SHP77 (cell line): ENCODE measurements around the gene LAMA4.
A peak's percentile ranks its signal among the peaks of the same experiment; 100 is the strongest.

Experiments
- DNase-seq, 2 experiments: peaks; one replicate each; lab custom pipeline; 2025; lab: John Stamatoyannopoulos, UW

The LAMA4 gene

DNA sequence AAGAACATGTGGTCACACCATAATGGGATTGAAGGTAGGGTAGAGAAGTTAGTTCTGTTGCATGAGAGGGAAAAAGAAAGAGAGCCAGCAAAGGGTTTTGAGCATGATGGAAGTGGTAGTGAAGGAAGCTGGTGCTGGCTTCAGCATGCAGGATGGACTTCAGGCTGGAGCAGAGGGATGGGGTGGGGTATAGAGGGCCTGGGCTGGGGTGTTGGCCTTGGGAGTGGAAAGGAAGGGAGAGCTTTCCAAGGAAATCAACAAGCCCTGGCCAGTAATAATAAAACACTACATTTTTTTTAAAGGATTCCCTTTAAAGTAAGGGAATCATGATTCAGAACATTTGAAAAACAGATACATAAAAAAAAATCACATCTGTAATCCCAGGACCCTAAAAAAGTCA is 61.2 kb downstream of the LAMA4 start:
- DNase-seq = no peak

DNA sequence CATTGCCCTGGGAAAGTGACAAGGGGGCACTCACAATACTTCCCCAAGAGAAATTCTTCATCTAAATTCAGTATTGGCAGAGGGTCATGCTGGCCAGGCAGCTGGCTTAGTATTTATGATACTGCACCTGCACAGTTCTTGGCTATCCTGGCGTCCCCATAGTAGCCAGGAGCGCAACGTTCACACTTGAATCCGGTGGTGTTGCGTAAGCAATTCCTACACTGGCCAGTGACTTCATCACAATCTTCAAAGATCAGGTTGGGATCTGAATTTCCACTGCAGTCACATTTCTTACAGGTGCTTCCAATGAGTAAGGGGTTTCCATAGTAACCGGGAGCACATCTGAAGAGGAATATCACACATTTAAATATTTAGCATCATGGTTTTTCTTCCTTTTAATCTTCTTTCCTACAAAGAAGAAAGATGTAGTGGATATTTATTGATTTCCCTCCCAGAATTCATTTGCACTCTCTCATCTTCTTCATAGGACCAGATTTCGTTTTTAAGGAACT is 62.8 kb downstream of the LAMA4 start:
- no peak for DNase-seq

DNA sequence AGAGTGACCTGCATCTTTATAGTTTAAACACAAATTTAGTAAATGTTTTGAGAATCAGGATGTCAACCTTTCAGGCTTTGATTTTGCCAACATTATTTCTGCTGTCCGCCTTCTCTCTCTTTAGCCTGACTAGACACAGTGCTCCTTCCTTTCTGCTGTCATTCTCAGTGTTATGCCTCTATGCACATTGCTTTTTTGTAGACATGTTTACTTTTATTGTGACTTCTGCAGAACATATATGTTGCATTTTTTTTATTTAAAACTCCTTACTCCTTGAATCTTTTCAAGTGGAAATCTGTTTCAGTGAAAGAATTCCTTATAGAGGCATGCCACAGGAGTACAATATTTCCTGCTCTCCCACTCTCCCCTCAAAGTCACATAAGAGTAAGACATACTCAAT is 64.2 kb downstream of the LAMA4 start:
- DNase-seq = no peak

DNA sequence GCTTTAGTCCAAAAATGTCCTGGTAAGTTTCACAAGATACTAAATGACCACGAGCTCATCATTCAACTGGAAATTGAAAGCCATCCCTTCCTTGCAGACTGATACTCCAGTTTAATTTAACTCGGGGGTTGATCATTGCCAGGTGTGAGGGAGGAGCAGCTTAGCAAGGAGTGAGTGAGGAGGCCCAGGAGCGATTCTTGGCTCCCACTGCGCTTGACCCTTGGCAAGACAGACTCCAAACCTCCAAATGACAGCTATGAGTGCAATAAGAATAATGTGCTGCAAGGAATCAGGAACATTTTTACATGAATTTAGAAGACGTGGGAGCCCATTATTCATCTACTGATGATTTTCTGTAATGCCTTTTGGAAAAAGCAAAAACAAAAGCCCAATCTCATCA is 64.9 kb downstream of the LAMA4 start:
- DNase-seq = no peak

GRCh38 chr6:112188906-112189305 is 65.5 kb downstream of the LAMA4 start:
- no peak for DNase-seq

DNA sequence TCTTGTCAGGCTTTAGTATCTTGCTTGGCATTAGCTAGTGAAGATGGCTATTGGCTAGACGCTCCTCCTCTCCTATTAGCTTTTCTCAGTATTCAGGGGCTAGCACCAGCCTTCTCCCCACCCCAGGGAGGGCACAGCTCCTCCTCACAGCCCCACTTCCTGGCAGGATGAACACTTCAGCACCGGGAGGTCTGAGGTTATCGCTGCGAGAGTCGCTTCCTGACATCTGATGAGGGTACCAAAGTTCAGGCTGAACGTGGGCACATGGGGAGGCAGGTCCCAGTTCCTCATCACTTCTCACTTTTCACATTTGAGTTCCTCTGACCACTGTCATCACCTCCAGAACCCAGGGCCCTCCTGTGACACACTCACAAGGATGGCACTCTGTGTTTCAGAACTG is 66.6 kb downstream of the LAMA4 start:
- no peak for DNase-seq

GRCh38 chr6:112184951-112185350 is 69.4 kb downstream of the LAMA4 start:
- no peak for DNase-seq

DNA sequence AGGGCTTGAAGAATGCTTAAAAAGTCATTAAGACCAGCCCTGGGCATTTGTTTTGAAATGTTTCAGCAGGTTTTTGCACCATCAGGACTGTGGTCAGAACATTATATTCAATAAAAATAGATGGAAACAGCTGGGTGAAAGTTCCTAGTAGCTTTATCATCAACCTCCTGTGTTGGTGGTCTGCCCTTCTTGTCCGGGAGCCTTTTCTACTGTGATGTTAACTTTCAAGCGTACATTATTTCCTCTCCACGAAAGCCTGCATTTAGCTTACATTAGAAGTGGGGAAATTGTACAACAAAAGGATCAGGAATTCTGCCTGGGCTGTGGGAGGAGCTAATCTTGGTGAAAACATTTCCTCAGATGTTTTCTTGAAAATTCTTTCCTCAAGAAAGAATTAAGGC is 71.1 kb downstream of the LAMA4 start:
- no peak for DNase-seq

DNA sequence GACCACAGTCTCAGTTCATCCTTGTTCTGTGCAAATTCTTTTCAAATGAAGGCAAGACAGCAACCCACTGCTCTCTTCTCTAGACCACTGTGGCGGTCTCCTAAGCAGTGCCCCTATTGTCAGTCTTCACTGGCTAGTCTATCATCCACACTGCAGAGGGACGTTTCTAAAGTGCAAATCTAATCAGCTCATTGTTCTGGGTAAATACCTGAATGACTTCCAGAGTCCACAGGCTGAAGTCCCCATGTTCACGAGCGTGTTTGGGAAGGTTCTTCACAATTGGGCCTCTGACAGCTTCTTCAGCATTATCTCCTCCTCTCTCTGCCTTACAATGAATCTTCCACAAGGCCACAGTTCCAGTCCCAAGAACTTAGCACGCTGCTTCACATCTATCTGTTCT is 73.2 kb downstream of the LAMA4 start:
- DNase-seq = no peak

GRCh38 chr6:112180095-112180820 is 74.1 kb downstream of the LAMA4 start:
- DNase-seq = peak; percentile 79 to 87

DNA sequence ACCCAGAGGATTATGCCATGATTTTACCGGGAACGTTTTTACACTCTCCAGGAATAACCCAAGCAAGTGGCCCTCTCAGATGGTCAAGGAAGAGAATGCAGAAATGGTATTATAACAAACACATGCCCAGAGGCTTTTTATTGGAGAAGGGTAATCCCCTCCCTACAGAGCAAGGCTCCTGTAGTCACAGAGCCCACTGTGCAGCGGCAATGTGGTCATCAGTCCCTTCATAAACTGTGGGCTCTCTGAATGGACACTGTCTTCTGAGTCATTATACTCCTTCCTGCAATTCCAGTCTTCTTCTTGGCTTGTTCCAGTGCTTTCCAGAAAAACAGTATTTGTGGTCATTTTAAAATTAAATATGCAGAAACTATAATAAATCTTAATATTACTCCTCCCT is 74.7 kb downstream of the LAMA4 start:
- no peak for DNase-seq

GRCh38 chr6:112178846-112179245 is 75.5 kb downstream of the LAMA4 start:
- DNase-seq = no peak

DNA sequence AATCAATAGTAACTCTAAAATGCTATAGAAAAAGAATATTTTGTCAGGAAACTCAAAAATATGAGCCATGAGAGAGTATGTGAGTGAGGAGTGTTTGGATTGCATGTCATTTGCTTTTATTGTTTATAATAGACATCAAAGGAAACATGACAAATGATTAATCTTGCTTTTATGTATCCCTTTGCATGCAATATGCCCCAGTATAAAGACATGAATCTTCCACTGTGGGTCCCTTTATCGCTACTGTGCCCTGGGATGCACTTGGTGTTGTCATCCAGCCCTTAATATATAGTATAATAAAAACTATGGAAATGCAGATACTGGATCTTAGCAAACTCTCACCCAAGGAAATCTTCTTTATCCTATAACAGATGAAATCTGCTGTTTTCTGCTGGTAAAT is 77.3 kb downstream of the LAMA4 start:
- DNase-seq = no peak

DNA sequence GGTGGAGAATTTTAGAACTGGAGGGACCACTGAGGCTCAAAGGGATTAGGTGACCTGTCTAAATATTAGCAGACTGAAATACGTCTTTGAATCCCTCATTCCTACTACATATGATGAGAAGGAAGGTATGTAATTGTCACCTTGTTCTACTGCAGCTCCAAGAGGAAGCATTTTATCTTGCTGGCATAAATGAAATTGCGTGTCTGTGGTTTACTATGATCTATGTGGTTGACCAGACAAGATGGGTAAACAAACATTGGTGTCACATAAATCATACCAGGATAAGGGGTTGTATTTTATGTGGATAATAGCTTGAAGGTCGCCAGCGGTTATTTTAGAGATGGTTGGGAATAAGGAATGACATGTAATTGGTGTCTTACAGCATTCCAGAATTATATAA is 78.2 kb downstream of the LAMA4 start:
- peak in 1 of 2 experiments; percentile 16 for DNase-seq

- no peak for DNase-seq
Observed at GRCh38 chr6:112173221-112173804, 81.1 kb downstream of the LAMA4 start.

GRCh38 chr6:112172540-112172939 is 81.8 kb downstream of the LAMA4 start:
- DNase-seq = no peak

DNA sequence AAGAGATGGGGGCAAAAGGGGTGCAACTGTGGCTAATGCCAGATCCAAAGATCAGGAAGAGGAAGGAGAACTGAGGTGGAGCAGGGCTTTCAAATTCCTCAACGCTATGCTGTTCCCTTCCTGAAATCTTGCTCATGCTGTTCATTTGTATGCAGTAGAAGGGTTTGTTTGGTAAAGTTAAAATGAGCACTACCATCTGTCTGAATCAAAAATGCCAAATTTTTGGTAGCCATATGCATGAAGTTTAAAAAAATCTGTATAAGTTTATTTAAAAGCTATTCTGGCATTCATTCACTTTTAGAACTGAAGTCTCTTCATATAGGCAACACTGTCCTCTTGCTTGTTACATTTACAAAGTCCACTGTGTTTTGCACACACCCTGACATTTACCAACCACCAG is 84.8 kb downstream of the LAMA4 start:
- DNase-seq = no peak

DNA sequence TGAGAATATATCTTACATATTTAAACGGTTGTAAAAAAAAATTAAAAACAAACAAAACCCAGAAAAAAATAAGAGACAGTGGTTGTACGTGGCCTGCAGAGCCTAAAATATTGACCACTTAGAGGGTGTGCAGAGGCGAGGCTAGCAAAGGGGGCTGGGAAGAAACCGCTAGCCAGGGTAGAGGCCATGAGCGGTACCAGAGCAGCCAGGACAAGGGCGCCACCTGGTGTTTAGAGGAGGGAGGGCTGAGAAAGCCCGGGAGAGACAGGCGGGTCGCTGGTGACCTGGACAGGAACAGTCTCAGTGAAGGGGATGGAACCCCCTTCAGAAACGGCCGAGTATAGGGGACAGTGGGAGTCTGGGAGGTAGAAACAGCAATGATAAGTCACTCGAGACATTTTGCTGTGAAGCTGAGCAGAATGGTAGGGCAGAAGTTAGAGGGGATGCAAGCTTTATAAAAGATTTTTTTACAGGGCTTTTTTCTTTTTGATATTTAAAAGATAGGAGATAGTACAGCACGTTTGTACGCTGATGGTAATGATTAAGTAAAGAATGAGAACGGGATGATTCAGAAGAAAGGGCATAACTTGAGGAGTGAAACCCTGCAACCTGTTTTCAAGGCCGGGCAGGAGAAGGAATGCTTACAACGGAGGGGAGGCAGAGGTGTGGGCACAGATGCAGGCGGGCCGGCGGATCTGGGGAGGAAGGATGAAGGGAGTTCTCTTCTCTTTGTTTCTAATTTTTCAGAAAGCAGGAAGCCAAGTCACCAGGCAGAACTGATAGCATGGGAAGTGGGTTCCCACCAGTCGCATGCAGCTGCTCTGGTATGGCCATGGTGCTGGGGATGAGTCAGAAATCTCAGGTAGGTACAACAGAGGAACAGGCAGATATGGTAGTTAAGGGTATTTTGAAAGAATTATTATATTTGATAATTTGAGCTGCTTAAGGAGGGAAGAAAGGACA is 90.8 kb downstream of the LAMA4 start:
- DNase-seq = peak; percentile 31 to 46

GRCh38 chr6:112160745-112161144 is 93.6 kb downstream of the LAMA4 start:
- DNase-seq = no peak

DNA sequence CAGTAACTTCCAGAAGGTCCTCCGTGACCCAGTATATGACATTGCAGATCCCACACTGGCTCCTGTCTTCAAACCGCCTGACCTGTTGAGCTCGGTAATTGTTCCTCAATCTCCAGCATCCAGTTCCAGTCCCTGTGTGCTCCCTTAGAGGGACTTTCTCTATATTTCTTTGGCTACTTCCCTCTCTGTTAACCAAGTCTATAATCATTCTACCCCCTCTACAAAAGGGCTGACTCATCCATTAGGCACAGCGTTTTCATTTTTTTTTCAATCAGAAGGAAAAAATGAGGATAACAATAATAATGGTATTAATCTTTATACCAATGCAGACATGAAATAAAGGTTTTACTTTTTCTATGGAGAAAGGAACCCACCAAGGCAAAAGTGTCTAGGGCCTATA is 97.7 kb downstream of the LAMA4 start:
- no peak for DNase-seq

GRCh38 chr6:112155886-112156285 is 98.5 kb downstream of the LAMA4 start:
- DNase-seq = no peak

GRCh38 chr6:112154711-112155110 is 99.7 kb downstream of the LAMA4 start:
- DNase-seq = no peak
